ENCODE results near the gene PDLIM1. TPM values are rescaled to one million over a fixed set of nuclear protein-coding genes. Genes with fewer than 3 reads are reported as not detected.

Gene PDLIM1
- total and polyA plus RNA-seq, 10 donors: 101 to 225 (median 168) TPM

DNA sequence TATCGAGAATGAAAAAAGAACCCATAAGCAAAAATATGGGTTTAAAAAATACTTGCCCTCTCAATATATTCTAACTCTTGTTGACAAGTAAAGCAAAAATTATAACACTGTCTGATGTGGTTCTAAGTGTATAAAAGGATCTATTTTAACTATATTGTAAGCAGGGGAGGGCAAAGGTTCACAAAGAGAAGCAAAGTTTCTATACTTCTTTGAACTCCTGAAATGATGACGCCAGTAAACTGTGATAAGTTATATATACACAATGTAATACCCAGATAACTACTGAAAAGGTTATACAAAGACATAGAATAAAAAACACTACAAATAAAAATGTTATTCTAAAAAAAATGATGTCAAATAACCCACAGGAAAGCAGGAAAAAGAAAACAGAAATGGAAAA, 37.1 kb downstream of the PDLIM1 start:
- Histone ChIP-seq H3K27ac (peak overlapping the region in 5 of 8 donors; percentile 28 to 53 (median 50)), H3K9me3 (peaks cover 0 to 6% (median 2%) of the 10 kb centered on the region in 8 donors), H3K4me3 (no peak overlapping the region), H3K36me3 (peaks cover 0 to 54% (median 14%) of the 10 kb centered on the region in 6 donors), H3K4me1 (peaks cover 0 to 54% (median 19%) of the 10 kb centered on the region in 6 donors), H3K27me3 (replicated peaks in 1 of 7) (no peaks in the 10 kb centered on the region)
- WGBS, 5 donors: 92 to 99% (median 96%) methylated on average over 2 of the region's 2 CpGs
- DNase-seq: no peak
- intact Hi-C loops (cut with DNase I; ENCODE audit: low total_unique reads): no loop called here
- TF ChIP-seq POLR2AphosphoS5 (IDR thresholded peaks at IDR 0.05): no peak
- TF ChIP-seq, protein P1, sequence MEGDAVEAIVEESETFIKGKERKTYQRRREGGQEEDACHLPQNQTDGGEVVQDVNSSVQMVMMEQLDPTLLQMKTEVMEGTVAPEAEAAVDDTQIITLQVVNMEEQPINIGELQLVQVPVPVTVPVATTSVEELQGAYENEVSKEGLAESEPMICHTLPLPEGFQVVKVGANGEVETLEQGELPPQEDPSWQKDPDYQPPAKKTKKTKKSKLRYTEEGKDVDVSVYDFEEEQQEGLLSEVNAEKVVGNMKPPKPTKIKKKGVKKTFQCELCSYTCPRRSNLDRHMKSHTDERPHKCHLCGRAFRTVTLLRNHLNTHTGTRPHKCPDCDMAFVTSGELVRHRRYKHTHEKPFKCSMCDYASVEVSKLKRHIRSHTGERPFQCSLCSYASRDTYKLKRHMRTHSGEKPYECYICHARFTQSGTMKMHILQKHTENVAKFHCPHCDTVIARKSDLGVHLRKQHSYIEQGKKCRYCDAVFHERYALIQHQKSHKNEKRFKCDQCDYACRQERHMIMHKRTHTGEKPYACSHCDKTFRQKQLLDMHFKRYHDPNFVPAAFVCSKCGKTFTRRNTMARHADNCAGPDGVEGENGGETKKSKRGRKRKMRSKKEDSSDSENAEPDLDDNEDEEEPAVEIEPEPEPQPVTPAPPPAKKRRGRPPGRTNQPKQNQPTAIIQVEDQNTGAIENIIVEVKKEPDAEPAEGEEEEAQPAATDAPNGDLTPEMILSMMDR (IDR thresholded peaks at IDR 0.05 in 8 of 11, conservative IDR thresholded peaks at IDR 0.05 in 3 of 11): no peak
- no peak for TF ChIP-seq POLR2A (IDR thresholded peaks at IDR 0.05)

DNA sequence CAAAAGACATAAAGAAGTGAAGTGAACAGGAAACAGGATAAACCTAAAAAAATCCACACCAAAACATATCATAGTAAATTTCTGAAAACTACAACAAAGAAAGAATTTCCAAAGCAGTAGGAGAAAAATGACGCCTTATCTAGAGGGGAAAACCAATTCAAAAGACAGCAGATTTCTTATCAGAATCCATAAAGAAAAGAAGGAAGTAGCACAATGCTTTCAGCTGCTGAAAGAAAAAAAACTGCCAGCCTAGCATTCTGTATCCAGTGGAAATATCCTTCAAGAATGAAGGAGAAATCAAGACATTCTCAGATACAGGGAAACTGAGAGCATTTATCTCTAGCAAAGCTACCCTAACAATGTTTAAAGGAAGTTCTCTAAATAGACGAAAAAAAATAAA, 37.8 kb downstream of the PDLIM1 start:
- no peak for TF ChIP-seq POLR2A (IDR thresholded peaks at IDR 0.05)
- no peak for TF ChIP-seq POLR2AphosphoS5 (IDR thresholded peaks at IDR 0.05)
- TF ChIP-seq, protein P1 (IDR thresholded peaks at IDR 0.05 in 8 of 11, conservative IDR thresholded peaks at IDR 0.05 in 3 of 11): no peak
- DNase-seq: no peak
- Histone ChIP-seq H3K4me1 (peaks cover 0 to 61% (median 21%) of the 10 kb centered on the region in 6 donors), H3K36me3 (peaks cover 0 to 54% (median 13%) of the 10 kb centered on the region in 6 donors), H3K27ac (peak overlapping the region in 7 of 8 donors; percentile 28 to 53 (median 47)), H3K9me3 (peaks cover 0 to 6% (median 2%) of the 10 kb centered on the region in 8 donors), H3K4me3 (no peak overlapping the region), H3K27me3 (replicated peaks in 1 of 7) (no peaks in the 10 kb centered on the region)
- WGBS, 5 donors: 43 to 65% (median 55%) methylated on average over 2 of the region's 2 CpGs
- intact Hi-C loops (cut with DNase I; ENCODE audit: low total_unique reads): no loop called here

DNA sequence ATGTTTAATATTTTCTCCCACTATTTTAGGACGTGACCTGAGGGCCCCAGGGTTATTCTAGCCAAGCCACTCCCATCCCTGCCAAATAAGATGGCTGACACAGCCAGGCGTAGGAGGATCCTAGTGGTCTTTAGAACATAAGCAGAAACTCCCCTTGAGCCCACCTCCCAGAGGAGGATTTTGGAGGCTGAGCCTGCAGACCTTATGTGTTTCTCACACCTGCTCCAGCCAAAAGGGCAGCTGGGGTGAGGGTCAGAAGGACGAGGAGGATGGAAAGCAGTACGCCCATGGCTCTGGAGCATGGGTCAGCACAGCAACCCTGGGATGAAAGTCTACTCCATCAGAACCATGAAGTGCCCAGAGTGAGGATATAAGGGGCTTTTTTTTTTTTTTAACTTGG, 39.9 kb downstream of the PDLIM1 start:
- Histone ChIP-seq H3K27me3 (replicated peaks in 1 of 7) (no peaks in the 10 kb centered on the region), H3K4me3 (no peak overlapping the region), H3K27ac (no peak overlapping the region), H3K9me3 (no peaks in the 10 kb centered on the region), H3K4me1 (peaks cover 6 to 79% (median 38%) of the 10 kb centered on the region in 6 donors), H3K36me3 (peaks cover 0 to 54% (median 14%) of the 10 kb centered on the region in 6 donors)
- WGBS, 5 donors: 86 to 91% (median 88%) methylated on average over 4 of the region's 4 CpGs
- DNase-seq: no peak
- intact Hi-C loops (cut with DNase I; ENCODE audit: low total_unique reads): no loop called here
- TF ChIP-seq POLR2A (IDR thresholded peaks at IDR 0.05) (no peak), POLR2AphosphoS5 (IDR thresholded peaks at IDR 0.05) (no peak)
- TF ChIP-seq, protein P1 (IDR thresholded peaks at IDR 0.05 in 8 of 11, conservative IDR thresholded peaks at IDR 0.05 in 3 of 11): no peak

DNA sequence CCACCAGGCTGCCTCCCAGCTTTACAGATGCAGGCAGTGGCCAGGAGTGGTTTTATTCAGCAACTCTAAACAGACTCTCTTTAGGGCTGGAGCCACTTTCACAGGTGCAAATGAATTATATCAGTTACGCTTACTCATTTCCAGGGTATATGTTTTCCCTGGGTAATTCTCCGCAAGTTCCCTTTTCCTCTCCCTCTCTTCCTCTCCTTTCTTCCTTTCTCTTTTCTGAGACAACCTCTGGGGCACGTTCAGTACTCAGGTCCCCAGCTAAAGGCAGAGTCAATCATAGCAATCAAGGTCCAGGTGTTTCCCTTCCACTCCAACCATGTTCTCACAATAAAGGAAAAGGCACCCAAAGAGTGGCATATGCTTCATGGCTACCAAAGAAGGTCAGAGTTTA, 41.3 kb downstream of the PDLIM1 start:
- intact Hi-C loops (cut with DNase I; ENCODE audit: low total_unique reads): loop anchor here (5.0 kb wide), 1 partner anchor 38 kb away; no protein-coding TSS in a partner anchor
- TF ChIP-seq POLR2A (IDR thresholded peaks at IDR 0.05) (no peak), POLR2AphosphoS5 (IDR thresholded peaks at IDR 0.05) (no peak)
- TF ChIP-seq, protein P1 (IDR thresholded peaks at IDR 0.05 in 8 of 11, conservative IDR thresholded peaks at IDR 0.05 in 3 of 11): no peak
- H3K4me3 ChIP-seq: no peak overlapping the region
- H3K27ac ChIP-seq: peak overlapping the region in 3 of 8 donors; percentile 23 to 77 (median 46)
- no peak for DNase-seq
- peaks cover 6 to 67% (median 35%) of the 10 kb centered on the region in 6 donors for H3K4me1 ChIP-seq
- peaks cover 0 to 68% (median 27%) of the 10 kb centered on the region in 6 donors for H3K36me3 ChIP-seq
- no peaks in the 10 kb centered on the region for H3K27me3 ChIP-seq (replicated peaks in 1 of 7)
- no peaks in the 10 kb centered on the region for H3K9me3 ChIP-seq
- 40 to 57% (median 51%) methylated on average over 3 of the region's 3 CpGs for WGBS, 5 donors
